ENCODE measurements around the gene LYPD4. TPM values are rescaled to one million over a fixed set of nuclear protein-coding genes. Genes with fewer than 3 reads are reported as not detected.
A peak's percentile ranks its signal among the peaks of the same experiment; 100 is the strongest.

LYPD4 gene
- total and polyA plus RNA-seq, 2 donors (not counting 1 experiment from before 2014, with no cell fraction given): not detected

- H3K27ac ChIP-seq (ENCODE audit: insufficient read depth, low read length): peak overlapping the region; percentile 68
- H3K9ac ChIP-seq (ENCODE audit: insufficient read depth, low read length): peak overlapping the region; percentile 82
- TF ChIP-seq, protein P1, sequence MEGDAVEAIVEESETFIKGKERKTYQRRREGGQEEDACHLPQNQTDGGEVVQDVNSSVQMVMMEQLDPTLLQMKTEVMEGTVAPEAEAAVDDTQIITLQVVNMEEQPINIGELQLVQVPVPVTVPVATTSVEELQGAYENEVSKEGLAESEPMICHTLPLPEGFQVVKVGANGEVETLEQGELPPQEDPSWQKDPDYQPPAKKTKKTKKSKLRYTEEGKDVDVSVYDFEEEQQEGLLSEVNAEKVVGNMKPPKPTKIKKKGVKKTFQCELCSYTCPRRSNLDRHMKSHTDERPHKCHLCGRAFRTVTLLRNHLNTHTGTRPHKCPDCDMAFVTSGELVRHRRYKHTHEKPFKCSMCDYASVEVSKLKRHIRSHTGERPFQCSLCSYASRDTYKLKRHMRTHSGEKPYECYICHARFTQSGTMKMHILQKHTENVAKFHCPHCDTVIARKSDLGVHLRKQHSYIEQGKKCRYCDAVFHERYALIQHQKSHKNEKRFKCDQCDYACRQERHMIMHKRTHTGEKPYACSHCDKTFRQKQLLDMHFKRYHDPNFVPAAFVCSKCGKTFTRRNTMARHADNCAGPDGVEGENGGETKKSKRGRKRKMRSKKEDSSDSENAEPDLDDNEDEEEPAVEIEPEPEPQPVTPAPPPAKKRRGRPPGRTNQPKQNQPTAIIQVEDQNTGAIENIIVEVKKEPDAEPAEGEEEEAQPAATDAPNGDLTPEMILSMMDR (conservative IDR thresholded peaks at IDR 0.05 in 1 of 2, IDR thresholded peaks at IDR 0.05 in 1 of 2; ENCODE audit: low read depth in 1 of 2, low read length in 2 of 2): peak in 1 of 2 donors; percentile 24
- TF ChIP-seq EZH2 (IDR thresholded peaks at IDR 0.05; ENCODE audit: low read length, missing control alignments): no peak
- peaks cover 32% of the 10 kb centered on the region for H3K79me2 ChIP-seq (ENCODE audit: control insufficient read depth, insufficient read depth, low read length)
- H3K4me1 ChIP-seq (ENCODE audit: control insufficient read depth, extremely low read depth, insufficient read depth, low read length): peaks cover 9% of the 10 kb centered on the region
- H4K20me1 ChIP-seq (ENCODE audit: control insufficient read depth, extremely low read depth, insufficient read depth, low read length): no peaks in the 10 kb centered on the region
- H3K4me3 ChIP-seq (replicated peaks in 1 of 4; ENCODE audit: control extremely low read depth in 1 of 4, insufficient read depth in 1 of 4, low read depth in 3 of 4, low read length in 4 of 4): peak overlapping the region; percentile 94 to 97 (median 94)
- H3K27me3 ChIP-seq (ENCODE audit: control insufficient read depth, insufficient read depth, low read length): no peaks in the 10 kb centered on the region
- peak; percentile 97 for DNase-seq (ENCODE audit: low read depth in 2 of 2)
- peaks cover 7% of the 10 kb centered on the region for H3K36me3 ChIP-seq (ENCODE audit: control insufficient read depth, insufficient read depth, low read length)
- H3K4me2 ChIP-seq (ENCODE audit: extremely low read depth, insufficient read depth, low read length): peak overlapping the region; percentile 96
- H2AFZ ChIP-seq (ENCODE audit: low read length): peak overlapping the region; percentile 87
- H3K9me3 ChIP-seq (ENCODE audit: control insufficient read depth, insufficient read depth, low read depth, low read length): no peaks in the 10 kb centered on the region
Observed at GRCh38 chr19:41883821-41884733, 39.6 kb upstream of the LYPD4 start.

DNA sequence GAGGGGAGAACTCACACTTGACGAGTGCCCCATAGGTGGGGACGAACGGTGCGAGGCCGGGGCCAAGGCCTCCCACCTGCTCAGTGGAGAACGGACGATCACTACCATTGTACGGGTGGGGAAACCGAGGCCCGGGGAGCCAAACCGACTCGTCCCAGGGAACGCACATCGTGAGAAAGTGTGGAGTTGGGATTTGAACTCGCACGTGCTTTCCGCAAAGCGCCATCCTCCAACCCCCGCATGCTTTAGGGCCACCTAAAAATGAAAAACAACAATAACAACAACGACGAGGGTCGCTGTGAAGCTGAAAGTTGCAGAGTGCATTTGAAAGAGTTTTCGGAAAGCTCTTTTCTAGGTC is 39.0 kb upstream of the LYPD4 start:
- no peaks in the 10 kb centered on the region for H3K9me3 ChIP-seq (ENCODE audit: control insufficient read depth, insufficient read depth, low read depth, low read length)
- H3K4me2 ChIP-seq (ENCODE audit: extremely low read depth, insufficient read depth, low read length): peak overlapping the region; percentile 96
- H3K27me3 ChIP-seq (ENCODE audit: control insufficient read depth, insufficient read depth, low read length): no peaks in the 10 kb centered on the region
- TF ChIP-seq, protein P1 (conservative IDR thresholded peaks at IDR 0.05 in 1 of 2, IDR thresholded peaks at IDR 0.05 in 1 of 2; ENCODE audit: low read depth in 1 of 2, low read length in 2 of 2): no peak
- TF ChIP-seq EZH2 (IDR thresholded peaks at IDR 0.05; ENCODE audit: low read length, missing control alignments): no peak
- peak overlapping the region; percentile 60 for H3K9ac ChIP-seq (ENCODE audit: insufficient read depth, low read length)
- peak overlapping the region; percentile 94 to 97 (median 94) for H3K4me3 ChIP-seq (replicated peaks in 1 of 4; ENCODE audit: control extremely low read depth in 1 of 4, insufficient read depth in 1 of 4, low read depth in 3 of 4, low read length in 4 of 4)
- no peaks in the 10 kb centered on the region for H4K20me1 ChIP-seq (ENCODE audit: control insufficient read depth, extremely low read depth, insufficient read depth, low read length)
- H3K4me1 ChIP-seq (ENCODE audit: control insufficient read depth, extremely low read depth, insufficient read depth, low read length): peaks cover 9% of the 10 kb centered on the region
- peak overlapping the region; percentile 51 for H2AFZ ChIP-seq (ENCODE audit: low read length)
- peaks cover 3% of the 10 kb centered on the region for H3K36me3 ChIP-seq (ENCODE audit: control insufficient read depth, insufficient read depth, low read length)
- peak overlapping the region; percentile 34 for H3K27ac ChIP-seq (ENCODE audit: insufficient read depth, low read length)
- H3K79me2 ChIP-seq (ENCODE audit: control insufficient read depth, insufficient read depth, low read length): peaks cover 32% of the 10 kb centered on the region
- no peak for DNase-seq (ENCODE audit: low read depth in 2 of 2)

DNA sequence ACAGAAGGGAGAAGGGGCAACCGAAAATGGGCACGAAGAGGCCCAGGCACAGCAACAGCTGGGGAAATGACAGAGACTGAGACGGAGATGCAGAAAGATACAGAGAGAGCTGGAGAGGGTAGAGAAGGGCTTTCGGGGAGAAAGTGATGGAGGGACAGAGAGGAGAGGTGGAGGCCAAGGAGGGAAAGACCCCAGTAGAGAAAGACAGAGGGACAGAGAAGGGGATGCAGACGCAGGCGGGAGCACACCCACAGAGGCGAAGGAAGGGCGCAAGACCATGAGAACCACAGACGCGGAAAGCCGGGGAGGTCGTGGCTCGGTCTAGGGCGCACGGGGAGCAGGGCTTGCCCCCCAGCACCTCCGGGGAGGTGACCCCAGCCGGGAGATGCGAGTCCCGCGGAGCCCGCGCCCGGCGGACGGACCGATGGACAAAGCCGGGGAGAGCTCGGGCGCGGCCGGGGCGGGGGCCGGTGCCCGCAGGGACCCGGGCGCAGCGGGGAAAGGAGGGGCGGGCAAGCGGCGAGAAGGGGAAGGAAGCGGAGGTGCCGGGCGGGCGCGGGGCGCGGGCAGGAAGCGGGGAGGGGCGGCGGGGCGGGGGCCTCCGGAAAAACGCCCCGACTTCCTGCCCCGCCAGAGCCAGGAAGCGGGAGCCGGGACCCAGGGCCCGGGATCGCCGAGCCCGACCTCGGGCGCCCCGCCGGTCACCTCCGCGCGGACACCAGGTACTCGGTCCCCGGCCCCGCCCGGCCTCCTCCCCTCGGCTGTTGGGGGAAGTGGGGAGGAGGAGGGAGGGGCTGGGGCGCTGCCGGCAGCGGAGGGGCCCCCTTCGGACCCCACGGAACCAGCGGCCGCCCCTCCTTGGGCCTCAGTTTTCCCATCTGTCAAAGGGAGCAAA is 38.3 kb upstream of the LYPD4 start, which contains the start of gene ARHGEF1:
Gene ARHGEF1, plus strand, starts transcription at position 617 of the 895 bp plus-strand sequence. CDS start 4,899 bp downstream, outside the sequence.
- H3K4me3 ChIP-seq (replicated peaks in 1 of 4; ENCODE audit: control extremely low read depth in 1 of 4, insufficient read depth in 1 of 4, low read depth in 3 of 4, low read length in 4 of 4): peak within 1 kb of the TSS; percentile 94 to 97 (median 94)
- peak; percentile 18 to 33 for DNase-seq (ENCODE audit: low read depth in 2 of 2)
- peaks cover 30% of the 10 kb centered on the region for H3K79me2 ChIP-seq (ENCODE audit: control insufficient read depth, insufficient read depth, low read length)
- TF ChIP-seq EZH2 (IDR thresholded peaks at IDR 0.05; ENCODE audit: low read length, missing control alignments): no peak
- TF ChIP-seq, protein P1 (conservative IDR thresholded peaks at IDR 0.05 in 1 of 2, IDR thresholded peaks at IDR 0.05 in 1 of 2; ENCODE audit: low read depth in 1 of 2, low read length in 2 of 2): no peak
- H4K20me1 ChIP-seq (ENCODE audit: control insufficient read depth, extremely low read depth, insufficient read depth, low read length): no peaks in the 10 kb centered on the region
- peak within 1 kb of the TSS; percentile 60 for H3K9ac ChIP-seq (ENCODE audit: insufficient read depth, low read length)
- peak within 1 kb of the TSS; percentile 75 for H2AFZ ChIP-seq (ENCODE audit: low read length)
- peak within 1 kb of the TSS; percentile 34 for H3K27ac ChIP-seq (ENCODE audit: insufficient read depth, low read length)
- H3K27me3 ChIP-seq (ENCODE audit: control insufficient read depth, insufficient read depth, low read length): no peaks in the 10 kb centered on the region
- no peaks in the 10 kb centered on the region for H3K36me3 ChIP-seq (ENCODE audit: control insufficient read depth, insufficient read depth, low read length)
- H3K9me3 ChIP-seq (ENCODE audit: control insufficient read depth, insufficient read depth, low read depth, low read length): no peaks in the 10 kb centered on the region
- peaks cover 9% of the 10 kb centered on the region for H3K4me1 ChIP-seq (ENCODE audit: control insufficient read depth, extremely low read depth, insufficient read depth, low read length)
- H3K4me2 ChIP-seq (ENCODE audit: extremely low read depth, insufficient read depth, low read length): peak within 1 kb of the TSS; percentile 96

All from fibroblast of lung (primary cell).